ENCODE measurements around the gene GMDS.

Gene GMDS

GRCh38 chr6:2240961-2241360, 4.4 kb downstream of the GMDS start:
- no peak for DNase-seq

DNA sequence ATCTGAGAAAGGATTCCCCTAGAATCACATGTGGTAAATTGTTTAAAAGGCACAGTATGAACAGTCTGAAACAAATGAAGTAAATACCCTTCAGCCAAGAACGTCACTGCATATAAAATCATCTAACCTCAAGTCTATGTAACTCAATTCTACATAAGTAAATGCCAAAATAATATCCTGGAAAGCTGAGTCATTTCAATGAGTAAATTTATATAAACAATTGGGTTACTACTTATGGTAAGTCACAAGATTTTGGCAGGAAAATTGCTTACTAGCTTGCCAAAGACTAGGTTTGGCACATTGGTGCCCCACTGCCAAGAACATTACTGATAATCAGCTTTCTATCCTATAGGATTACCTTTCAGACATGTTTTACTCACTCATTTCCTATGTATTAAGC, 8.4 kb downstream of the GMDS start:
- DNase-seq: no peak

GRCh38 chr6:2235777-2236495, 9.5 kb downstream of the GMDS start:
- no peak for DNase-seq

DNA sequence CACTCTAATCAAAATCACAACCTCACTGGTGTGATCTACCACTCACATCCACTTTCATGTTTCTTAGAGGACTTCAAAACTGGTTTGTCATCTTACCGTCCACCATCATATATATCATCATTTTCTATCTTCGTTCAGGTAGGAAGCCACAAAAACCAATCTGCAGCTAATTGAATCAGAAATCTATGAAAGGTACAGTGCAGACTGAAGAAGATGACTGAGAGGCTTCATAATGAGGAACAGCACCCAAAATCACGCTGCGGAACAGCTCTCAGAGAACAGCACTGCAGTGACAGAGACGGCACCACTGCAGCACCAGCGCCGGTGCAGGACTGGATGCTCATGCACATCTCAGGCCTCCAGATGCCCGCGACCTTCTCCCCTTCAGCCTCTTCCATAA, 13.0 kb downstream of the GMDS start:
- DNase-seq: no peak

DNA sequence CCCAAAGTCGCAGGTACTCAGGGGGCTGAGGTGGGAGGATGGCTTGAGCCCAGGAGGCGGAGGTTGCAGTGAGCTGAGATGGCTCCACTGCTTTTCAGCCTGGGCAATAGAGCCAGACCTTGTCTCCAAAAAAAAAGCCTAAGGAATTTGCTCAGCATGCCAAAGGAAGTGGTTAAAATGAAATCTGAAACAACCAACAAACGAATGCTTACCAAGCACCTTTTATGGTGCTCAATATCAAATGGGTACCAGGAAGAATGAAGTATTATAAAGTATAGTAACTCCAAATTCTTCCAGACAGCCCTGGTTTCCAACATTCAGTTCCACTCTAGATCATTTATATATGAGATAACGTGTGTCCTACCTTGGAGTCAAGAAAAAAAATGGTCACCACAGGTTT, 14.0 kb downstream of the GMDS start:
- DNase-seq: no peak

GRCh38 chr6:2230659-2231277, 14.6 kb downstream of the GMDS start:
- DNase-seq: no peak

DNA sequence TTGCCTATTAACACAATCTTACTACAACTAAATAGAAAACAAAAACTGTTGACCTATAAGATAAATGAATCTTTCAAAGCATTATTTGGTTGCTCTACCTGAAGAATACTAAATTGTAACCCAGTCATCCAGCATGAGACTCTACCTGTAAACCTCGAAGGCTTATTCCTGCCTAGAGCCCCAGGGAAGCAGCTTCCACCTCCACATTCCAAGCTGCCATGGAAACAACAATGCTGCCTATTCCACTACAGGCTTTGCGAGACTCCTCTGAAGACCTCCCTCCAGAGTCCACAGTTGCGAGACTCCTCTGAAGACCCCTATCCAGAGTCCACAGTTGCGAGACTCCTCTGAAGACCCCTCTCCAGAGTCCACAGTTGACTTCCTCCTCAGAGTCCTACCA, 15.7 kb downstream of the GMDS start:
- no peak for DNase-seq

DNA sequence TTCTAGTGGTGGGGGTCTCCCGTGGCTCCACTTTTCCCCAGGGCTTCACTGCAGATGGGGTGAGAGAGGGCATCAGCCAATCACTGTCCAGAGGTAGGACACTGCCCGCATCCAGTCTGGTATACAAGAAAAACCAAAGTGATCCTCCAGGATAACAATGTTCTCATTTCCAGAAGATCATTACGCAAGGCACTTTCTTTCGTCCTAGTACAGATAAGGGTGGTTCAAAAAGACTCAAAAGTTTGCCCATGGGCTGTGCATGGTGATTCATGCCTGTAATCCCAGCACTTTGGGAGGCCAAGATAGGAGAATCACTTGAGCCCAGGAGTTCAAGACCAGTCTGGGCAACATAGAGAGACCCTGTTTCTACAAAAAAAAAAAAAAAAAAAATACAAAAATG, 16.4 kb downstream of the GMDS start:
- DNase-seq: no peak

- DNase-seq: no peak
Measured at GRCh38 chr6:2228392-2228791, 17.0 kb downstream of the GMDS start.

- DNase-seq: no peak
Measured at GRCh38 chr6:2226775-2227174, 18.6 kb downstream of the GMDS start.

DNA sequence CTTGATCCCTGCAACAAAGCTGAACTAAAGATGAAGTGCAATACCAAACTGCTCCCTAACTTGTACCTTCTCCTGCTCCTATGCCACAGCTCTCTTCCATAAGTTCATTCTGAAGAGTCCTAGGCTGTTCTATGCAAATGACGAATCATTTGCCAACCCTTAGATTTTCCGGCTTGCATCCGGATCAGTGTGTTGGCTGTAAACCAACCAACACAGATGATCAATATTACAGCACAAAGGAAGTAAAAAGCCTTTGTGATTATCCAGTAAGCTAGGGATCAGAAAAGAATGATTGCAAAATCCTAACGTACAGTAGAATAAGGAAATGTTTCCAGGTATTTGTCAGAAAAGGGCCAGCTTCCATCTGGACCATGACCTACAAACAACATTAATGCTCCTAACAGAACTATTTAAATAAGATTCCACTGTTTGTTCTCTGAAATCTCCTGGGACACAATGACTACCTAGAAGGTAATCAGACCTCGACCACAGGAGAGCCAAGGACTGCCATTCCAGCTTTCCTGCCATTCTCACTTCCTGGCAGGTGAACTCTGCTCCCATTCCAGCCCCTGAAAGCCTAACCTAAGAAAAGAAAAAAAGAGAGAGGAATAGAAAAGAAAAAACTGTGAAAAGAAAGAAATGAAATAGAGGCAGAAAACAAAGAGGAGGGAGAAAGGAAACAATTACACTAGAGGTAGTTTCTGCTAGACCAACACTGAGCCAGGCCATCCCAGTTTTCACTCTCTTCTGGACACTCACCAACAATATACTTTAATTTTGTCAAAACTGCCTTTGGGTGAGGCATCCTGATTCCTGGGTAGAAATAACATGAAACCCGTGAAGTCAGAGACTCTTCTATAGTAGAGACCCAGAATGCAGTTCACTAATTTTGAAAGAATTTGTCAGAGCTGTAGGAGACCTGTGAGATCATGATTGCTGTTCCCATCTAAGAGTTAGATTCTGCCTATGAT, 19.7 kb downstream of the GMDS start:
- no peak for DNase-seq

DNA sequence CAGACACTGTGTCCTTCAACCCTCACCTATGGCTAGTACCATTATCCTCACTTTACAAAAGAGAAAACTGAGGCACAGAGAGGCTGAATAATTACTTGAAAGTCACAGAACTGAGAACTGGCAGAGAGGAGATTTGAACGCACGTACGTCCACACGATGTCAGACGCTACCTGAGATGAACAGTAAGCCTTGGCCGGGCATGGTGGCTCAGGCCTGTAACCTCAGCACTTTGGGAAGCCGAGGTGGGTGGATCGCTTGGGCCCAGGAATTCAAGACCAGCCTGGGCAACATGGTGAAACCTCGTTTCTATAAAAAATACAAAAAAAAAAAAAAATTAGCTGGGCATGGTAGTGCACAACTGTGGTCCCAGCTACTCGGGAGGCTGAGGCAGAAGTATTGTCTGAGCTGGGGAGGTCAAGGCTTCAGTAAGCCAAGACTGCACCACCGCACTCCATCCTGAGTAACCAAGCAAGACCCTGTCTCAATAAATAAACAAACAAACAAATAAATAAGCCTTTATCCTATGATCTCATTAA, 20.5 kb downstream of the GMDS start:
- no peak for DNase-seq

- no peak for DNase-seq
Measured at GRCh38 chr6:2222275-2222842, 23.0 kb downstream of the GMDS start.

DNA sequence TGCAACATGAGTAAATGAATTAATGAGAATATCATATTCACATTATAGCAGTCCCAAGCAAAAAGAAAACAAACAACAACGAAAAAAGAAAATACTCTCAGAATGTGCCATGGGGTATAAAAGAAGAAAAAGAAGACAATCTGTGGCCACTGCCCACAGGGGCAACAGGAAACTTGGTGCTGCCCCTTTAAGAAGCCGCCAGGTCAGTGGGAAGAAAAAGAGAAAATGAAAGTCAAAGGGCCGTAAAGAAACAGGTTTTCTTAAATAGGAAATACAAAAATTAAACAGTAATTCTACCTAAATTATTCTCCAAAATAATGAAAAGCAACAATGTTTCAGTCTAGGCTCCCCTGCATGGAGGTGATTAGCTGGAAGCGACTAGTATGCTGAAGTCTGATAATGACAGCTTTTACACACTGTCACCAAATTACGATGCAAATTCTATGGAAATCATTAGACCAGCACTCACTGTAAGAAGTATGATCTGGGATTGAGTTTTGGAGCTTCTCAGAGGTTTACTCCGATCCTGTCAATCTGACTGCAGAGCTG, 23.6 kb downstream of the GMDS start:
- DNase-seq: no peak

DNA sequence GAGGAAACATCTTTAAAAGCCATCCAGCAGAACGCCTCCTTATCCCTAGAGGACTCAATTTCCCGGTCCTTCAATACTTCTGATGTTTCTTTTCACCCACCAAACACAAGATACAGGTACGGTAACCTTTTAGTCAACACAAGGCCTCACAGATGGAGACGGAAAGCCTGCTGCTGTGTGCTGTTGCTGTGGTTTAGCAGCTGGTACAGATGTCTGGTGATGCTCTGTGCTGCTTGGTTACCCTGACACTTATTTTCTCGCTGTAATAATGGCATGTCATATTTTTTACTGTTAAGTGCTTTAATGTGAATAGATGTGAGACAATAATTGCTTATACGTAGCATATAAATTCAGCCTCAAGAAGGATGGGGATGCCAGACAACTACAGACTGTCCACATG, 25.3 kb downstream of the GMDS start:
- DNase-seq: no peak

DNA sequence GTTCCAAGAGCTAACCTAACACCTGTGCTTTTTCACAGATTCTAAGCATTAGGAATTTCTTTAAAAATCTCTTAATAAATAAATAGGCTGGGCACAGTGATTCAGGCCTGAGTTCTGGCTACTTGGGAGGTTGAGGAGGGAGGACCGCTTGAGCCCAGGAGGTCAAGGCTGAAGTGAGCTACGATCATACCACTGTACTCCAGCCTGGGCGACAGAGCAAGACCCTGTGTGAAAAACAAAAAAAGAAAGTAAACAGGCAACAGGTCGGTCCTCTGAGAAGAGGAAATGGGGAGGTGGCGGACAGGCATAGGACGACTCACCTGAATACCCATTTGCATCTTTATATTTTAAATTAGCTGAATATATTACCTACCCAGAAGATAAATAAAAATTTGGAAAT, 26.5 kb downstream of the GMDS start:
- no peak for DNase-seq

- no peak for DNase-seq
Measured at GRCh38 chr6:2216794-2217383, 28.5 kb downstream of the GMDS start.

- DNase-seq: no peak
Measured at GRCh38 chr6:2215342-2215741, 30.1 kb downstream of the GMDS start.

GRCh38 chr6:2213086-2213485, 32.3 kb downstream of the GMDS start:
- no peak for DNase-seq

- no peak for DNase-seq
Measured at GRCh38 chr6:2209226-2209809, 36.1 kb downstream of the GMDS start.

GRCh38 chr6:2208468-2208867, 36.9 kb downstream of the GMDS start:
- no peak for DNase-seq

All from amygdala (tissue), 56 donors.